ENCODE measurements around the gene TMEM186.

- no peak for TF ChIP-seq CTCF (IDR thresholded peaks at IDR 0.05; ENCODE audit: insufficient read depth, low read length)
- TF ChIP-seq REST (IDR thresholded peaks at IDR 0.05; ENCODE audit: insufficient replicate concordance, low read depth): no peak
- no peak for TF ChIP-seq GABPA (IDR thresholded peaks at IDR 0.05; ENCODE audit: low read depth)
Measured at GRCh38 chr16:8801701-8802100, 4.3 kb upstream of the TMEM186 start.

Measured in HL-60 (cell line).